Stimulated activated CD8-positive, alpha-beta memory T cell treated with anti-CD3 and anti-CD28 coated beads, Interleukin-12 subunit alpha, Interleukin-12 subunit beta, amount 100 ng/mL, for 1 hour (primary cell): ENCODE measurements around the gene RAB14.
"Not testable (repeated sequence)": the region's sequence is repeated elsewhere in the genome, so short reads cannot be mapped to it uniquely, and the experiment has no call there.

Source experiments
- DNase-seq: peaks from one replicate; pipeline ENCODE4 v3.0.0-alpha.2; 2020; ENCODE audit warnings: low read depth

The RAB14 gene

GRCh38 chr9:121191235-121191634, 10.4 kb downstream of the RAB14 start:
- no peak for DNase-seq

- no peak for DNase-seq
These were observed 12.0 kb downstream of the RAB14 start for GRCh38 chr9:121189660-121190059.

GRCh38 chr9:121189006-121189405, 12.7 kb downstream of the RAB14 start:
- no peak for DNase-seq

- no peak for DNase-seq
These were observed 13.9 kb downstream of the RAB14 start for GRCh38 chr9:121187636-121188305.

GRCh38 chr9:121185774-121186403, 15.8 kb downstream of the RAB14 start:
- no peak for DNase-seq

- DNase-seq, result no peak
These were observed 16.4 kb downstream of the RAB14 start for GRCh38 chr9:121185178-121185745.

GRCh38 chr9:121184463-121184862, 17.2 kb downstream of the RAB14 start:
- DNase-seq, result no peak

- no peak for DNase-seq
These were observed 17.8 kb downstream of the RAB14 start for GRCh38 chr9:121183666-121184423.

- DNase-seq, result no peak
These were observed 18.7 kb downstream of the RAB14 start for GRCh38 chr9:121182989-121183388.

GRCh38 chr9:121182101-121182836, 19.4 kb downstream of the RAB14 start:
- no peak for DNase-seq

GRCh38 chr9:121179930-121180681, 21.6 kb downstream of the RAB14 start:
- no peak for DNase-seq

- not testable (repeated sequence) for DNase-seq
These were observed 22.3 kb downstream of the RAB14 start for GRCh38 chr9:121179373-121179721.

GRCh38 chr9:121178676-121179372, 22.8 kb downstream of the RAB14 start:
- DNase-seq, result no peak

- DNase-seq, result no peak
These were observed 28.2 kb downstream of the RAB14 start for GRCh38 chr9:121173501-121173900.

- no peak for DNase-seq
These were observed 28.8 kb downstream of the RAB14 start for GRCh38 chr9:121172726-121173487.

GRCh38 chr9:121171236-121171635, 30.4 kb downstream of the RAB14 start:
- DNase-seq, result no peak

- no peak for DNase-seq
These were observed 32.5 kb downstream of the RAB14 start for GRCh38 chr9:121169094-121169601.

- no peak for DNase-seq
These were observed 33.6 kb downstream of the RAB14 start for GRCh38 chr9:121168052-121168451.

GRCh38 chr9:121160025-121160424, 41.6 kb downstream of the RAB14 start:
- DNase-seq, result no peak

- no peak for DNase-seq
These were observed 43.7 kb downstream of the RAB14 start for GRCh38 chr9:121157939-121158338.
